NCI-H2029 (cell line): Measurements from ENCODE around the gene BDP1.
A peak's percentile ranks its signal among the peaks of the same experiment; 100 is the strongest.
"Not testable (repeated sequence)": the region's sequence is repeated elsewhere in the genome, so short reads cannot be mapped to it uniquely, and the experiment has no call there.

Source experiments
- DNase-seq: peaks from one replicate; lab custom pipeline; 2025; lab: John Stamatoyannopoulos, UW

Gene BDP1

GRCh38 chr5:71573591-71573990, 118.1 kb downstream of the BDP1 start:
- DNase-seq = no peak

DNA sequence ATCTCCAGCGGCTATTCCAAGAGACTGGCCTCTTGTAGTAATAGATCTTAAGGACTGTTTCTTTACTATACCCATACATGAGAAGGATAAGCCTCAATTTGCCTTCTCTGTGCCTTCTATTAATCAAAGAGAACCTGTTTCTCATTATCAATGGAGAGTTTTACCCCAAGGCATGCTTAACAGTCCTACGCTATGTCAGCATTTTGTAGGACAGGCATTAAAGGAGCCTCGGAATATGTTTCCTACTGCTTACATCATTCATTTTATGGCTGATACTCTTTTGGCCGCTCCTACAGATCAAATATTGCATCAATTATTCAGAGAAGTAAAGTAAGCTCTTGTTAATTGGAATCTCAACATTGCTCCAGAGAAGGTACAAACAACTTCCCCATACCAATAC, 120.1 kb downstream of the BDP1 start:
- DNase-seq = not testable (repeated sequence)

DNA sequence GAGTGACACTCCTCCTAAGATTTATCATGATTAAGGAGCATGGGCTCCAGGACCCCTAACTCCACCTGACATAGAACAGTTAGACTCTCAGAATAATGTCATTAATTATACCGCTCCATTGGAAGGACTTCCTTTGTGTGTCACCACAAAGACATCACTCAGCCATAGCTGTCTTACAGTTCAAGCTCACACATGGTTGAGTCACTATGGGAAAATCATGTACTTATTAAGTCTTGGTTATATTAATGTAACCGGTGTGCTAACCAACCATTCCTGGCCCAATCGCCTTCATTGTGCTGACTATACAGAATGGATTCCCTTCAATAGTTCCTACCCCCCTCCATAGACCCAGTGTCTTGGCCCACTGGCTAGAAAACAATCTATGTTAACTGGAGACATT, 120.8 kb downstream of the BDP1 start:
- no peak for DNase-seq

GRCh38 chr5:71577839-71578238, 122.4 kb downstream of the BDP1 start:
- not testable (repeated sequence) for DNase-seq

DNA sequence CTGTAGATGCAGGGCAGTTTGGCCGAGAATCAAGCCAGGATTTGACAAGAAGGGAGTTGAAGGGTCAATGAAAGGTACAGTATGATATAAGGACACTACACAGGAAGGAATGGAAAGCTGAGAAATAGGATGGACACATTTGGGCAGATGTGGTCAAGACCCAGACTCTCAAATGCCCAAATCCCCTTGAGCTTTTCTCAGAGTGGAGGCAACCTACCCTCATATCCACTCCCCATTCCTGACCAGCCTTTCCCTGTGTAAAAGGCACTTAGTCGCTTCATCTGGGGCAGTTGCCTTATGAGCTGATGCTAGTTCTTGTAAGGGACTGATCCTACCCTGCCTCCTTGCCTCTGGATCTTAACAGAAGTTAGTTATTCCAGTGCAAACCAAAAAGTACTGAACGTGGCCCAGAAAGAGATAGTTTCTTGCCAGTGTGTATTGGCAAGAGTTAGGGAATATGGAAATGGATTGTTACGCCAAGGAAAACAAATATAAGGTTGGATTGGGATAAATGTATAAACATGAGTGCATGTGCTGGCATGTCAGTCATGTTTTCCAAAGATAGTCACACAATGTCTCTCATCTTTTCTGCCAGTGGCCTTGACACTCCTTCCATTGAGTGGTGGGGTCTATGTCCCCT, 127.6 kb downstream of the BDP1 start:
- no peak for DNase-seq

DNA sequence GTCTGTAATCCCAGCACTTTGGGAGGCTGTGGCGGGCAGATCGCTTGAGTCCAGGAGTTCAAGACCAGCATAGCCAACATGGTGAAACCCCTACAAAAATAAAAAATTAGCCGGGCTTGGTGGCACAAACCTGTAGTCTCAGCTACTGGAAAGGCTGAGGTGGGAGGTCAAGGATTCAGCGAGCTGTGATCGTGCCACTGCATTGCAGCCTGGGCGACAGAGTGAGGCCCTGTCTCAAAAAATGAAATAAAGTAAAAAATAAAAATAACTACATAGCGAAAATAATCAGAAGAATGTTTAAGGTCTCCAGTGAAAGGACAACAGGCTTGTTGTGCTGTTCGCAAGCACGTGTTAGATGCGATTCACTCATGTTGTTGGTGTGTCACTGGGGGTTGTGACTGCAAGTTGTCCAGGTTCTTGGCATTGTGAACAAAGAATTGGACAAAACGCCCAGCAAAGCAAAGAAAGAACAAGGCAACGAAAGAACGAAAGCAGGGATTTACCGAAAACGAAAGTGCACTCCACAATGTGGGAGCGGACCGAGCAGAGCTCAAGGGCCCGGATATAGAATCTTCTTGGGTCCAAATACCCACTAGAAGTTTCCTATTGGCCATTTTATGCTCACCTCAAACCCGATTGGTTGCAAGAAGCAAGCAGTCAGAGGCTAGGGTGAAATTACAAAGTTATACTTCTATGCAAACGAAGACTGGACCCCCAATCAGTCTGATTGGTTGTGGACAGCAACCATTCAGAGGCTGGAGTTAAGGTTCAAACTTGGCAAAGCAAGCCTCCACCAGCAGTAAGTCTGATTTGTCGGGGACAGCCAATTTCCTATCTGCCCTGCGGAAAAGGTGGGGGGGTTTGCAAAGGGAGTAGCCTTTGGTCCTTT, 130.8 kb downstream of the BDP1 start:
- peak; percentile 86 for DNase-seq

GRCh38 chr5:71586941-71587765, 131.7 kb downstream of the BDP1 start, which contains the start of gene MCCC2:
TSS of gene MCCC2 (plus strand) at chr5:71587340. CDS start at chr5:71587426, 86 bp downstream.
- peak; percentile 98 for DNase-seq

DNA sequence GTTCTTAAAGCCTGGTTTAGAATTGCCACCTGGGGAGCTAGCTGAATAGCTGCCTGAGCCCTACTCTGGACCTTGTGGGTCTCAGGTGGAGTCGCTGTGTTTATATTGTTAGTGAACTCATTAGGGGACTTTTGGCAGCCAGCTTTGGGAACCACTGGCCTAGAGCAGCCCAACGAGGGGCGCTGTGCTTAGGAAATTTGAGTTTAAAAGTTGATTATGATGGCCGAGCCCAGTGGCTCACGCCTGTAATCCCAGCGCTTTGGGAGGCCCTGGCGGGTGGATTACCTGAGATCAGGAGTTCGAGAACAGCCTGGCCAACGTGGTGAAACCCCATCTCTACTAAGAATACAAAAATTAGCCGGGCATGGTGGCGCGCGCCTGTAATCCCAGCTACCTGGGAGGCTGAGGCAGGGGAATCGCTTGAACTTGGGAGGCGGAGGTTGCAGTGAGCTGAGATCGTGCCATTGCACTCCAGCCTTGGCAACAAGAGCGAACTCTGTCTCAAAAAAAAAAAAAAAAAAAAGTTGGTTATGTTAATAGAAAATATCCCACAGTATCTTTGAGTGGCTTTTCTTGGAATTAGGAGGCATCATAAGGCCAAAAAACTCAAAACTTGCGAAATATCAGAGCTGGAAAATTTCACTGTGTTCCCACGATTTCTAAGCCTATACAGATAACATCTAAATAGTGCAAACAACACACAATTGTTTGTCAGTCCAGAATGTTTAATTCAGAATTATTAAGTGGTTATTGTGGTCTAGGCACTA, 132.5 kb downstream of the BDP1 start:
- no peak for DNase-seq

DNA sequence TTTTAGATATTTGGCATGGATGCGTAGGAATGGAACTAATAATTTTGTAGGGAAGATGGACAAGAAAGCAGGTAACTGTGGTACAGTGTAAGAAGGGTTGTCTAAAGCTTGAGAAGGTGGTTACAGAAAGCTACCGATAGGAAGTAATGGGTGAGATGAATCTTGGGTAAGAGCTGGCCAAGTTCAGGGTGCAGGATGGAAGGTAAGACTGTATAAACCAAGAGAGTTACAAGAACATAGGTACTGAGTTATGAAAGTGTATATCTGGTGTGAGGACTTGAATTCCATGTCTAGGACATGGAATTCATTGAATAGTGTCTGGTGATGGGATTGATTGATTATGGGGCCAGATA, 133.1 kb downstream of the BDP1 start:
- DNase-seq = no peak

- no peak for DNase-seq
Observed at GRCh38 chr5:71589903-71590302, 134.5 kb downstream of the BDP1 start.

DNA sequence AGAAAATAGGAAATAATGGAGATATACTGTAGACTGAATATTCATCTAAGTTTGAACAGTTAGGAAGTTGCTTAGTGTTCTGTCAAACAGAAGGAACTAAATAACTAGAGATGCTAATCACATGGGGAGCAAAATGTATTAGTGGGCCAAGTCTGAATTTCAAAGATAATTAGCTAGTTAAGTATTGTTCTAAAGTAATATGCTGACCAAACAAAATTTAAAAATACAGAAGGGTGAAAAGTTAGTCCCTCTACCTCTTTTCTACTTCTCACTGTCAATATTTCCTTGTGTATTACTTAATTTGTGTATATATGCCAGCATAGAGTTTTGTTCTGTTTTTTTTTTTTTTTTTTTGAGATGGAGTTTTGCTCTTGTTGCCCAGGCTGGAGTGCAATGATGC, 135.6 kb downstream of the BDP1 start:
- no peak for DNase-seq

- DNase-seq = no peak
Observed at GRCh38 chr5:71596169-71596568, 140.7 kb downstream of the BDP1 start.

- no peak for DNase-seq
Observed at GRCh38 chr5:71597001-71597400, 141.6 kb downstream of the BDP1 start.

DNA sequence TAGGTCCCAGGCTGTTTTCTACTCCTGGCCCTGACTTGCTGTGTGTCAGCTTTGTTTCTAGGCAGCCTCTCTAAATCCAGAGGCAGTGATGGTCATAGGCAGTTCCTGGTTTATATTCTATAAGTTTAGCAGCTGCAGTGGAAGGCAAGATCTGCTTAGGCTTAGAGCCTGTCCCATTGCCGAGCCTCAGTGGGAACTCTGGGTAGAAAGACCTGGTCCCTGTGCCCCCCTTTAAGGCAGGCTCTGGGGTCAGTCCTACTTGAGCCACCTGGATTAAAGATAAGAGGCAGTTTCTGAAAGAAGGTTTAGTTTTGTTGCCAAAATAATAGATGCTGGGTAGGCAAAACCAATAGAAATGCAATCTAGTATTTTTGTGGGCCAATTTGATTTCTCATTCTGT, 145.3 kb downstream of the BDP1 start:
- no peak for DNase-seq

GRCh38 chr5:71601222-71602026, 146.0 kb downstream of the BDP1 start:
- no peak for DNase-seq

- not testable (repeated sequence) for DNase-seq
Observed at GRCh38 chr5:71609916-71610315, 154.5 kb downstream of the BDP1 start.

DNA sequence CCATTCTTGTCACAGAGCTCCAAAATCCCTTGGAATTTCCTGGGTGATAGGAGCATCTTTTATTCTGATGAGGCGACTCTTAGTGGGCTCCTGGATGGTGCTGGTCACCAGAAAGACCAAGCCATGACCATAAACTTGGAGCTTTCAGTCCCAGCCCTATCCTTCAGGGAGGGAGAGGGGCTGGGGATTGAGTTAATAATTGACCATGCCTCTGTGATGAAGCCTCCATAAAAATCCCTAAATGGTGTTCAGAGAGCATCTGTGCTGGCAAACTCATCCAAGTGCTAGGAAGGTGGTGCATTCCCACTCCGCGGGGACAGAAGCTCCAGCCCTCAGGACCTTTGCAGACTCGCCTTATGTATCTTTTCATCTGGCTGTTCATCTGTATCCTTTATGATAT, 160.4 kb downstream of the BDP1 start:
- no peak for DNase-seq
